SIG-M5 treated with dmso at 0.1 percent for 504 hours (cell line): ENCODE results near the gene MACROD2.

Source experiments
- DNase-seq: peaks from one replicate; lab custom pipeline; 2025; ENCODE audit not compliant: unreplicated experiment; lab: John Stamatoyannopoulos, UW

The MACROD2 gene

GRCh38 chr20:15740046-15740775 is 1744.9 kb downstream of the MACROD2 start:
- DNase-seq = no peak

GRCh38 chr20:15742087-15742486 is 1746.8 kb downstream of the MACROD2 start:
- DNase-seq = no peak

- no peak for DNase-seq
Observed at GRCh38 chr20:15742627-15743026, 1747.3 kb downstream of the MACROD2 start.

GRCh38 chr20:15756002-15756753 is 1760.9 kb downstream of the MACROD2 start:
- no peak for DNase-seq

- DNase-seq = no peak
Observed at GRCh38 chr20:15756754-15757115, 1761.4 kb downstream of the MACROD2 start.

GRCh38 chr20:15759594-15759993 is 1764.3 kb downstream of the MACROD2 start:
- no peak for DNase-seq

- no peak for DNase-seq
Observed at GRCh38 chr20:15760001-15760621, 1764.8 kb downstream of the MACROD2 start.

GRCh38 chr20:15763366-15763765 is 1768.0 kb downstream of the MACROD2 start:
- no peak for DNase-seq

GRCh38 chr20:15767586-15767985 is 1772.3 kb downstream of the MACROD2 start:
- DNase-seq = no peak

- DNase-seq = no peak
Observed at GRCh38 chr20:15767999-15768741, 1772.9 kb downstream of the MACROD2 start.

- no peak for DNase-seq
Observed at GRCh38 chr20:15772826-15773225, 1777.5 kb downstream of the MACROD2 start.

- no peak for DNase-seq
Observed at GRCh38 chr20:15774926-15775325, 1779.6 kb downstream of the MACROD2 start.

GRCh38 chr20:15776770-15777466 is 1781.6 kb downstream of the MACROD2 start:
- DNase-seq = no peak

GRCh38 chr20:15784020-15784419 is 1788.7 kb downstream of the MACROD2 start:
- no peak for DNase-seq

GRCh38 chr20:15789079-15789478 is 1793.8 kb downstream of the MACROD2 start:
- DNase-seq = no peak

GRCh38 chr20:15792855-15793254 is 1797.5 kb downstream of the MACROD2 start:
- no peak for DNase-seq

- DNase-seq = no peak
Observed at GRCh38 chr20:15794409-15794808, 1799.1 kb downstream of the MACROD2 start.

GRCh38 chr20:15795305-15796019 is 1800.1 kb downstream of the MACROD2 start:
- DNase-seq = no peak

GRCh38 chr20:15799871-15800270 is 1804.6 kb downstream of the MACROD2 start:
- no peak for DNase-seq

- no peak for DNase-seq
Observed at GRCh38 chr20:15802020-15802419, 1806.7 kb downstream of the MACROD2 start.
